GM12878 (cell line): Measurements from ENCODE around the gene IL26. TPM values are rescaled to one million over a fixed set of nuclear protein-coding genes. Genes with fewer than 3 reads are reported as not detected.

ENCODE experiments used
- BCL11A ChIP-seq: IDR thresholded peaks from 2 replicates; pipeline ENCODE4 v1.6.1; 2011; ENCODE audit warnings: low read depth, low read length
- BMI1 ChIP-seq: fragments of 450-650 bp; IDR thresholded peaks from 2 replicates; pipeline ENCODE4 v1.6.1; 2016; ENCODE audit warnings: mild to moderate bottlenecking, moderate library complexity, borderline replicate concordance
- CREB1 ChIP-seq: IDR thresholded peaks from 2 replicates; pipeline ENCODE4 v1.6.1; 2012; ENCODE audit warnings: low read depth, mild to moderate bottlenecking, inconsistent platforms
- ESRRA ChIP-seq: IDR thresholded peaks from 2 replicates; pipeline ENCODE4 v1.6.1; 2012; ENCODE audit warnings: mild to moderate bottlenecking, low read length, improper control_type of control experiment
- GABPA ChIP-seq: IDR thresholded peaks from 2 replicates; pipeline ENCODE4 v1.6.1; 2014; ENCODE audit warnings: antibody characterized with exemption, low read depth, mild to moderate bottlenecking, inconsistent platforms
- MYB ChIP-seq: fragments of 150-350 bp; IDR thresholded peaks from 2 replicates; pipeline ENCODE4 v1.6.1; 2014; ENCODE audit warnings: mild to moderate bottlenecking, low read depth, low read length, borderline replicate concordance
- MYC ChIP-seq: IDR thresholded peaks from 2 replicates; pipeline ENCODE4 v1.6.1; 2011; ENCODE audit warnings: mild to moderate bottlenecking, low read length, moderate library complexity, inconsistent platforms; ENCODE audit not compliant: insufficient read depth, insufficient replicate concordance, insufficient read length, severe bottlenecking
- NFIC ChIP-seq: IDR thresholded peaks from 2 replicates; pipeline ENCODE4 v1.6.1; 2012; ENCODE audit warnings: low read depth, mild to moderate bottlenecking, inconsistent platforms, low read length, moderate library complexity
- NFXL1 ChIP-seq: fragments of 450-650 bp; IDR thresholded peaks from 2 replicates; pipeline ENCODE4 v1.6.1; 2017; ENCODE audit warnings: antibody characterized with exemption, mild to moderate bottlenecking, borderline replicate concordance
- NFYA ChIP-seq: IDR thresholded peaks from 2 replicates; pipeline ENCODE4 v1.6.1; 2011; ENCODE audit warnings: low read depth, mild to moderate bottlenecking, low read length, improper control_type of control experiment, borderline replicate concordance
- polyA plus RNA-seq, 11 experiments: library from polyadenylated mRNA; depleted of rRNA in 4 of 11; unstranded in 6 of 11; stranded (reverse) in 5 of 11; fragments of >200 nt; fragmentation: Nextera tagmentation in 4 of 11; fragmentation: Illumina TruSeq in 1 of 11; extraction: Ambion mirVana in 4 of 11; extraction: Trizol in 1 of 11; gene quantifications; 1 replicate in 1 of 11; 2 replicates in 10 of 11; pipeline versions ENCODE4 v1.2.1 to v1.2.3, GENCODE V29; 2011 to 2016; ENCODE audit warnings: inconsistent platforms in 2 of 11, missing spikeins in 2 of 11, low read depth in 1 of 11
- total RNA-seq, 4 experiments: library from RNA; depleted of rRNA in 3 of 4; stranded (reverse); fragments of >200 nt in 3 of 4; fragmentation: Illumina TruSeq in 1 of 4; extraction: Trizol in 1 of 4; gene quantifications; 2 replicates each; pipeline versions ENCODE4 v1.2.1 to v1.2.3, GENCODE V29; 2013 to 2021
- TF ChIP-seq, protein P1 (sequence below): IDR thresholded peaks from 2 replicates; pipeline ENCODE4 v1.6.1; 2012; ENCODE audit warnings: improper control_type of control experiment, low read depth, low read length; ENCODE audit not compliant: insufficient replicate concordance
- TF ChIP-seq, protein P2 (sequence below): IDR thresholded peaks from 2 replicates; pipeline ENCODE4 v1.6.1; 2012; ENCODE audit warnings: mild to moderate bottlenecking, low read depth, low read length
- TF ChIP-seq, protein P3 (sequence below): fragments of 450-650 bp; IDR thresholded peaks from 2 replicates; pipeline ENCODE4 v1.6.1; 2018; ENCODE audit warnings: borderline replicate concordance, mild to moderate bottlenecking; ENCODE audit not compliant: partially characterized antibody
- TF ChIP-seq, protein P4 (sequence below): fragments of 450-650 bp; IDR thresholded peaks from 2 replicates; pipeline ENCODE4 v1.6.1; 2017; ENCODE audit warnings: borderline replicate concordance
- TF ChIP-seq, protein P5 (sequence below): IDR thresholded peaks from 2 replicates; pipeline ENCODE4 v1.6.1; 2012; ENCODE audit warnings: low read depth, low read length, improper control_type of control experiment

IL26 gene
- total and polyA plus RNA-seq, 10 of the 15 experiments (the other 5 are each of a cell fraction or from before 2014, with no cell fraction given): not detected

DNA sequence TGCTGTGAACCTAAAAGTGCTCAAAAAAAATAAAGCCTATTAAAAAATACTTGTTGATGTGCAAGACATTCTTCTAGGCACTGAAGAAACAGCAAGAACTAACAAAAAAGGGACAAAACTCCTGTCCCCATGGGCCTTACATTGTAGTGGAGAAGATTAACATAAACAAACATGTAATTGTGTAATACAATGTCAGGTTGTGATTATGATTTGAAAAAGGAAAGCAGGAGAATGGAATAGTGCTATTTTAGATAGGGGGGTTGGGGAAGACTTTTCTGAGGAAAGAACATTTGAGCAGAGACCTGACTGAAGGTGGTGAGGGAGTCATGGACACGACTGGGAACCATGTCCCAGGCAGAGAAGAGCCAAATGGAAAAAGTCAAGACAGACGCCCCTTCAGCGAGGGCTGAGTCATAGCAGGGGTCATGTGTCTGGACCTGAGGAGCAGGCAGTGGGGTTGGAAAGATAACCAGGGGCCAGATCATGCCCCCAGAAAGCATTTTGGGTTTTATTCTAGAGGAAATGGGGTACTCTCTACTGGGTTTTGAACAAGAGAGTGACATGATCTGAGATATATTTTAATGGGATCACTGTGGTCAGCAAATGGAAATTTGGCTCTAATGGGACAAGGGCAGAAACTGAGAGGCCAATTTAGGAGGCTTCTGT is 46.7 kb downstream of the IL26 start (continued):
- TF ChIP-seq, protein P1, sequence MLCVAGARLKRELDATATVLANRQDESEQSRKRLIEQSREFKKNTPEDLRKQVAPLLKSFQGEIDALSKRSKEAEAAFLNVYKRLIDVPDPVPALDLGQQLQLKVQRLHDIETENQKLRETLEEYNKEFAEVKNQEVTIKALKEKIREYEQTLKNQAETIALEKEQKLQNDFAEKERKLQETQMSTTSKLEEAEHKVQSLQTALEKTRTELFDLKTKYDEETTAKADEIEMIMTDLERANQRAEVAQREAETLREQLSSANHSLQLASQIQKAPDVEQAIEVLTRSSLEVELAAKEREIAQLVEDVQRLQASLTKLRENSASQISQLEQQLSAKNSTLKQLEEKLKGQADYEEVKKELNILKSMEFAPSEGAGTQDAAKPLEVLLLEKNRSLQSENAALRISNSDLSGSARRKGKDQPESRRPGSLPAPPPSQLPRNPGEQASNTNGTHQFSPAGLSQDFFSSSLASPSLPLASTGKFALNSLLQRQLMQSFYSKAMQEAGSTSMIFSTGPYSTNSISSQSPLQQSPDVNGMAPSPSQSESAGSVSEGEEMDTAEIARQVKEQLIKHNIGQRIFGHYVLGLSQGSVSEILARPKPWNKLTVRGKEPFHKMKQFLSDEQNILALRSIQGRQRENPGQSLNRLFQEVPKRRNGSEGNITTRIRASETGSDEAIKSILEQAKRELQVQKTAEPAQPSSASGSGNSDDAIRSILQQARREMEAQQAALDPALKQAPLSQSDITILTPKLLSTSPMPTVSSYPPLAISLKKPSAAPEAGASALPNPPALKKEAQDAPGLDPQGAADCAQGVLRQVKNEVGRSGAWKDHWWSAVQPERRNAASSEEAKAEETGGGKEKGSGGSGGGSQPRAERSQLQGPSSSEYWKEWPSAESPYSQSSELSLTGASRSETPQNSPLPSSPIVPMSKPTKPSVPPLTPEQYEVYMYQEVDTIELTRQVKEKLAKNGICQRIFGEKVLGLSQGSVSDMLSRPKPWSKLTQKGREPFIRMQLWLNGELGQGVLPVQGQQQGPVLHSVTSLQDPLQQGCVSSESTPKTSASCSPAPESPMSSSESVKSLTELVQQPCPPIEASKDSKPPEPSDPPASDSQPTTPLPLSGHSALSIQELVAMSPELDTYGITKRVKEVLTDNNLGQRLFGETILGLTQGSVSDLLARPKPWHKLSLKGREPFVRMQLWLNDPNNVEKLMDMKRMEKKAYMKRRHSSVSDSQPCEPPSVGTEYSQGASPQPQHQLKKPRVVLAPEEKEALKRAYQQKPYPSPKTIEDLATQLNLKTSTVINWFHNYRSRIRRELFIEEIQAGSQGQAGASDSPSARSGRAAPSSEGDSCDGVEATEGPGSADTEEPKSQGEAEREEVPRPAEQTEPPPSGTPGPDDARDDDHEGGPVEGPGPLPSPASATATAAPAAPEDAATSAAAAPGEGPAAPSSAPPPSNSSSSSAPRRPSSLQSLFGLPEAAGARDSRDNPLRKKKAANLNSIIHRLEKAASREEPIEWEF: no peak
- TF ChIP-seq, protein P2, sequence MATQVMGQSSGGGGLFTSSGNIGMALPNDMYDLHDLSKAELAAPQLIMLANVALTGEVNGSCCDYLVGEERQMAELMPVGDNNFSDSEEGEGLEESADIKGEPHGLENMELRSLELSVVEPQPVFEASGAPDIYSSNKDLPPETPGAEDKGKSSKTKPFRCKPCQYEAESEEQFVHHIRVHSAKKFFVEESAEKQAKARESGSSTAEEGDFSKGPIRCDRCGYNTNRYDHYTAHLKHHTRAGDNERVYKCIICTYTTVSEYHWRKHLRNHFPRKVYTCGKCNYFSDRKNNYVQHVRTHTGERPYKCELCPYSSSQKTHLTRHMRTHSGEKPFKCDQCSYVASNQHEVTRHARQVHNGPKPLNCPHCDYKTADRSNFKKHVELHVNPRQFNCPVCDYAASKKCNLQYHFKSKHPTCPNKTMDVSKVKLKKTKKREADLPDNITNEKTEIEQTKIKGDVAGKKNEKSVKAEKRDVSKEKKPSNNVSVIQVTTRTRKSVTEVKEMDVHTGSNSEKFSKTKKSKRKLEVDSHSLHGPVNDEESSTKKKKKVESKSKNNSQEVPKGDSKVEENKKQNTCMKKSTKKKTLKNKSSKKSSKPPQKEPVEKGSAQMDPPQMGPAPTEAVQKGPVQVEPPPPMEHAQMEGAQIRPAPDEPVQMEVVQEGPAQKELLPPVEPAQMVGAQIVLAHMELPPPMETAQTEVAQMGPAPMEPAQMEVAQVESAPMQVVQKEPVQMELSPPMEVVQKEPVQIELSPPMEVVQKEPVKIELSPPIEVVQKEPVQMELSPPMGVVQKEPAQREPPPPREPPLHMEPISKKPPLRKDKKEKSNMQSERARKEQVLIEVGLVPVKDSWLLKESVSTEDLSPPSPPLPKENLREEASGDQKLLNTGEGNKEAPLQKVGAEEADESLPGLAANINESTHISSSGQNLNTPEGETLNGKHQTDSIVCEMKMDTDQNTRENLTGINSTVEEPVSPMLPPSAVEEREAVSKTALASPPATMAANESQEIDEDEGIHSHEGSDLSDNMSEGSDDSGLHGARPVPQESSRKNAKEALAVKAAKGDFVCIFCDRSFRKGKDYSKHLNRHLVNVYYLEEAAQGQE: no peak
- no peak for TF ChIP-seq ESRRA
- TF ChIP-seq, protein P3, sequence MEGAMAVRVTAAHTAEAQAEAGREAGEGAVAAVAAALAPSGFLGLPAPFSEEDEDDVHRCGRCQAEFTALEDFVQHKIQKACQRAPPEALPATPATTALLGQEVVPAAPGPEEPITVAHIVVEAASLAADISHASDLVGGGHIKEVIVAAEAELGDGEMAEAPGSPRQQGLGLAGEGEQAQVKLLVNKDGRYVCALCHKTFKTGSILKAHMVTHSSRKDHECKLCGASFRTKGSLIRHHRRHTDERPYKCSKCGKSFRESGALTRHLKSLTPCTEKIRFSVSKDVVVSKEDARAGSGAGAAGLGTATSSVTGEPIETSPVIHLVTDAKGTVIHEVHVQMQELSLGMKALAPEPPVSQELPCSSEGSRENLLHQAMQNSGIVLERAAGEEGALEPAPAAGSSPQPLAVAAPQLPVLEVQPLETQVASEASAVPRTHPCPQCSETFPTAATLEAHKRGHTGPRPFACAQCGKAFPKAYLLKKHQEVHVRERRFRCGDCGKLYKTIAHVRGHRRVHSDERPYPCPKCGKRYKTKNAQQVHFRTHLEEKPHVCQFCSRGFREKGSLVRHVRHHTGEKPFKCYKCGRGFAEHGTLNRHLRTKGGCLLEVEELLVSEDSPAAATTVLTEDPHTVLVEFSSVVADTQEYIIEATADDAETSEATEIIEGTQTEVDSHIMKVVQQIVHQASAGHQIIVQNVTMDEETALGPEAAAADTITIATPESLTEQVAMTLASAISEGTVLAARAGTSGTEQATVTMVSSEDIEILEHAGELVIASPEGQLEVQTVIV: no peak
- TF ChIP-seq CREB1: no peak
- TF ChIP-seq GABPA: no peak
- no peak for TF ChIP-seq MYB
- TF ChIP-seq, protein P4, sequence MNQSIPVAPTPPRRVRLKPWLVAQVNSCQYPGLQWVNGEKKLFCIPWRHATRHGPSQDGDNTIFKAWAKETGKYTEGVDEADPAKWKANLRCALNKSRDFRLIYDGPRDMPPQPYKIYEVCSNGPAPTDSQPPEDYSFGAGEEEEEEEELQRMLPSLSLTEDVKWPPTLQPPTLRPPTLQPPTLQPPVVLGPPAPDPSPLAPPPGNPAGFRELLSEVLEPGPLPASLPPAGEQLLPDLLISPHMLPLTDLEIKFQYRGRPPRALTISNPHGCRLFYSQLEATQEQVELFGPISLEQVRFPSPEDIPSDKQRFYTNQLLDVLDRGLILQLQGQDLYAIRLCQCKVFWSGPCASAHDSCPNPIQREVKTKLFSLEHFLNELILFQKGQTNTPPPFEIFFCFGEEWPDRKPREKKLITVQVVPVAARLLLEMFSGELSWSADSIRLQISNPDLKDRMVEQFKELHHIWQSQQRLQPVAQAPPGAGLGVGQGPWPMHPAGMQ: no peak
- no peak for TF ChIP-seq BCL11A
- TF ChIP-seq, protein P5, sequence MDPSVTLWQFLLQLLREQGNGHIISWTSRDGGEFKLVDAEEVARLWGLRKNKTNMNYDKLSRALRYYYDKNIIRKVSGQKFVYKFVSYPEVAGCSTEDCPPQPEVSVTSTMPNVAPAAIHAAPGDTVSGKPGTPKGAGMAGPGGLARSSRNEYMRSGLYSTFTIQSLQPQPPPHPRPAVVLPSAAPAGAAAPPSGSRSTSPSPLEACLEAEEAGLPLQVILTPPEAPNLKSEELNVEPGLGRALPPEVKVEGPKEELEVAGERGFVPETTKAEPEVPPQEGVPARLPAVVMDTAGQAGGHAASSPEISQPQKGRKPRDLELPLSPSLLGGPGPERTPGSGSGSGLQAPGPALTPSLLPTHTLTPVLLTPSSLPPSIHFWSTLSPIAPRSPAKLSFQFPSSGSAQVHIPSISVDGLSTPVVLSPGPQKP: no peak
- TF ChIP-seq NFYA: no peak
- no peak for TF ChIP-seq NFIC
- no peak for TF ChIP-seq BMI1
- TF ChIP-seq NFXL1: no peak
- TF ChIP-seq MYC: no peak
